GM19025 (cell line): ENCODE data around the gene TMC3.

Experiments
- ATAC-seq: cut with Tn5 transposase; IDR thresholded peaks from one replicate; pipeline ENCODE4 v1.9.1; 2021; ENCODE audit warnings: mild to moderate bottlenecking, low read depth, moderate library complexity; ENCODE audit not compliant: unreplicated experiment

The TMC3 gene

GRCh38 chr15:81301385-81301784 is 72.6 kb downstream of the TMC3 start:
- no peak for ATAC-seq

GRCh38 chr15:81299630-81300273 is 74.3 kb downstream of the TMC3 start:
- no peak for ATAC-seq

- no peak for ATAC-seq
These were observed 74.9 kb downstream of the TMC3 start for GRCh38 chr15:81299156-81299555.

- no peak for ATAC-seq
These were observed 75.4 kb downstream of the TMC3 start for GRCh38 chr15:81298611-81299010.

GRCh38 chr15:81297603-81298575 is 76.1 kb downstream of the TMC3 start:
- no peak for ATAC-seq

GRCh38 chr15:81297147-81297572 is 76.9 kb downstream of the TMC3 start:
- no peak for ATAC-seq

- ATAC-seq = peak; percentile 50
These were observed 77.3 kb downstream of the TMC3 start for GRCh38 chr15:81296673-81297072.

GRCh38 chr15:81296186-81296585 is 77.8 kb downstream of the TMC3 start:
- no peak for ATAC-seq

- no peak for ATAC-seq
These were observed 78.4 kb downstream of the TMC3 start for GRCh38 chr15:81295486-81296121.

- no peak for ATAC-seq
These were observed 79.5 kb downstream of the TMC3 start for GRCh38 chr15:81294516-81294880.

- peak; percentile 61 for ATAC-seq
These were observed 80.1 kb downstream of the TMC3 start for GRCh38 chr15:81293728-81294515.

- peak; percentile 27 for ATAC-seq
These were observed 81.5 kb downstream of the TMC3 start for GRCh38 chr15:81292523-81293001.

GRCh38 chr15:81291916-81292522 is 82.0 kb downstream of the TMC3 start:
- ATAC-seq = no peak

GRCh38 chr15:81289910-81290309 is 84.1 kb downstream of the TMC3 start:
- no peak for ATAC-seq

- ATAC-seq = no peak
These were observed 85.4 kb downstream of the TMC3 start for GRCh38 chr15:81288616-81289015.

- no peak for ATAC-seq
These were observed 86.0 kb downstream of the TMC3 start for GRCh38 chr15:81288040-81288439.

- no peak for ATAC-seq
These were observed 87.3 kb downstream of the TMC3 start for GRCh38 chr15:81286621-81287121.

- ATAC-seq = no peak
These were observed 88.6 kb downstream of the TMC3 start for GRCh38 chr15:81285461-81285860.

GRCh38 chr15:81284256-81285031 is 89.6 kb downstream of the TMC3 start:
- ATAC-seq = no peak
